ENCODE results near the gene DAND5. TPM values are rescaled to one million over a fixed set of nuclear protein-coding genes. Genes with fewer than 3 reads are reported as not detected.
A peak's percentile ranks its signal among the peaks of the same experiment; 100 is the strongest.

DAND5 gene
- total and polyA plus RNA-seq, 9 of the 15 experiments (the other 6 are each of a cell fraction or from before 2014, with no cell fraction given): 0.22 to 0.83 (median 0.60) TPM

DNA sequence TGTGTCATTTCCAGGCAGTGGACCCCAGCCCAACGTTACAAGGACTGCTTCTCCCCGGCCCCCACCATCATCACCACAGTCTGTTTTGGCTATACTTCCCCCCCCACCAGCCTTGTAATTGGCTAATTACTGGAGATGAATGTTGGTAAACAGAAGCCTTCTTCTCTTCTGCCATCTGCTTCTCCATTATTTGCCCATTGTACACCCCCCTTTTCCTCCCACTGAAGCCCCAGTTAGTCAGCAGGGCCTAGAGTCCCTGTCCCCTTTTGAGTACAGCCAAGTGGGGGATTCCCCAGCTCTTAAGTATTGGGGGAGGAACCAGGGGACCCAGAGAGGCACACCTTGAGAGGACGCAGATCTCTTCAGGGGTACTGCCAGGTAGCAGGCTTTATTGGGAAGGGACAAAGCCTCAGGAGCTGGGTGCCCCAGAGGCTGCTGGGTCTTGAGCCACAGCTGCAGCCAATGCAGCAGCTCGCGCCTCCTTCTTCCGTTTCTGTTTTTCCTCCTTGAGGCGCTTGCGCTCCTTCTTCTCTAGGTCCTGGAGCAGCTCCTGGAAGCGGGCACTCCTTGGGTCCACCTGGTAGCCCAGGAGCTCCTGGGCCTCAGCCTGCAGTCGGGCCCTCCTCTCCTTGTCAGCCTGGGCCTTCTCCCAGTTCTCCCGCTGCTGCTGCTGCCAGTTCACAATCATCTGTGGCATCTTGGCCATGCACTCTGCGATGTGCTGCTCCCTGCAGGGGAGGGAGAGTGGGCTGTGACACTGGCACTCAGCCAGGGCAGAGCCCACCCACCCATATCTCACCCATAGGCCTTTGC is 15.4 kb upstream of the DAND5 start (continued):
- no peak for TF ChIP-seq GTF3C2 (IDR thresholded peaks at IDR 0.05; ENCODE audit: borderline replicate concordance, extremely low read depth, insufficient read length)
- peak; percentile 59; the same call in 1 of the 2 replicates for TF ChIP-seq SUPT5H (IDR thresholded peaks at IDR 0.05)
- TF ChIP-seq EHMT2 (IDR thresholded peaks at IDR 0.05): no peak
- TF ChIP-seq HMG20A (CRISPR knock-in tag; conservative IDR thresholded peaks at IDR 0.05): no peak
- TF ChIP-seq XRCC3 (IDR thresholded peaks at IDR 0.05): no peak
- TF ChIP-seq TEAD1 (CRISPR knock-in tag; IDR thresholded peaks at IDR 0.05): no peak
- TF ChIP-seq, protein P1, sequence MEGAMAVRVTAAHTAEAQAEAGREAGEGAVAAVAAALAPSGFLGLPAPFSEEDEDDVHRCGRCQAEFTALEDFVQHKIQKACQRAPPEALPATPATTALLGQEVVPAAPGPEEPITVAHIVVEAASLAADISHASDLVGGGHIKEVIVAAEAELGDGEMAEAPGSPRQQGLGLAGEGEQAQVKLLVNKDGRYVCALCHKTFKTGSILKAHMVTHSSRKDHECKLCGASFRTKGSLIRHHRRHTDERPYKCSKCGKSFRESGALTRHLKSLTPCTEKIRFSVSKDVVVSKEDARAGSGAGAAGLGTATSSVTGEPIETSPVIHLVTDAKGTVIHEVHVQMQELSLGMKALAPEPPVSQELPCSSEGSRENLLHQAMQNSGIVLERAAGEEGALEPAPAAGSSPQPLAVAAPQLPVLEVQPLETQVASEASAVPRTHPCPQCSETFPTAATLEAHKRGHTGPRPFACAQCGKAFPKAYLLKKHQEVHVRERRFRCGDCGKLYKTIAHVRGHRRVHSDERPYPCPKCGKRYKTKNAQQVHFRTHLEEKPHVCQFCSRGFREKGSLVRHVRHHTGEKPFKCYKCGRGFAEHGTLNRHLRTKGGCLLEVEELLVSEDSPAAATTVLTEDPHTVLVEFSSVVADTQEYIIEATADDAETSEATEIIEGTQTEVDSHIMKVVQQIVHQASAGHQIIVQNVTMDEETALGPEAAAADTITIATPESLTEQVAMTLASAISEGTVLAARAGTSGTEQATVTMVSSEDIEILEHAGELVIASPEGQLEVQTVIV (CRISPR knock-in tag; IDR thresholded peaks at IDR 0.05; ENCODE audit: borderline replicate concordance): no peak
- TF ChIP-seq SIRT6 (IDR thresholded peaks at IDR 0.05; ENCODE audit: low read depth, low read length): peak; percentile 64
- TF ChIP-seq ZNF41 (CRISPR knock-in tag; conservative IDR thresholded peaks at IDR 0.05): no peak

All from K562 (cell line).